Measurements from ENCODE around the gene TMEM88.
A peak's percentile ranks its signal among the peaks of the same experiment; 100 is the strongest.
"Not testable (repeated sequence)": the region's sequence is repeated elsewhere in the genome, so short reads cannot be mapped to it uniquely, and the experiment has no call there.

Gene TMEM88

DNA sequence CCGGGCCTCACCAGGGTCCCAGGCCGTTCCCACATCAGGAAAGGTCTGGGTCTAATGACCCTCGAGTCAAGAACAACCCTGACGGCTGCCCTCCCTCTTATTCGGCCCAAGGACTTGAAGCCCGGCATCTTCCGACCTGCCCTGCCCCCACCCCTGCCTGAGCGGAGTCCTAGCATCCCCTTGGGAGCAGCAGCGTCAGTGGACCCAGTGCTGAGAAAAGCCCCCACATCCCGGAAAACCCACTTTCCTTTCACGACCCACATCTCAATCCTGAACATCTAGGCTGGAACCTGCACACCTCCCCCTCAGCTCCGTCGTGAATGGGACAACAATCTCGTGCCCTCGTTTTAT lies 769 bp downstream of the TMEM88 start:
- Mint-ChIP-seq H3K4me1 (ENCODE audit: low read depth) (peaks cover 26% of the 10 kb centered on the region), H3K27me3 (no peaks in the 10 kb centered on the region), H3K9me3 (ENCODE audit: low read depth) (no peaks in the 10 kb centered on the region), H3K4me3 (no peak overlapping the region), H3K36me3 (peaks cover 9% of the 10 kb centered on the region), H3K27ac (no peak overlapping the region)

DNA sequence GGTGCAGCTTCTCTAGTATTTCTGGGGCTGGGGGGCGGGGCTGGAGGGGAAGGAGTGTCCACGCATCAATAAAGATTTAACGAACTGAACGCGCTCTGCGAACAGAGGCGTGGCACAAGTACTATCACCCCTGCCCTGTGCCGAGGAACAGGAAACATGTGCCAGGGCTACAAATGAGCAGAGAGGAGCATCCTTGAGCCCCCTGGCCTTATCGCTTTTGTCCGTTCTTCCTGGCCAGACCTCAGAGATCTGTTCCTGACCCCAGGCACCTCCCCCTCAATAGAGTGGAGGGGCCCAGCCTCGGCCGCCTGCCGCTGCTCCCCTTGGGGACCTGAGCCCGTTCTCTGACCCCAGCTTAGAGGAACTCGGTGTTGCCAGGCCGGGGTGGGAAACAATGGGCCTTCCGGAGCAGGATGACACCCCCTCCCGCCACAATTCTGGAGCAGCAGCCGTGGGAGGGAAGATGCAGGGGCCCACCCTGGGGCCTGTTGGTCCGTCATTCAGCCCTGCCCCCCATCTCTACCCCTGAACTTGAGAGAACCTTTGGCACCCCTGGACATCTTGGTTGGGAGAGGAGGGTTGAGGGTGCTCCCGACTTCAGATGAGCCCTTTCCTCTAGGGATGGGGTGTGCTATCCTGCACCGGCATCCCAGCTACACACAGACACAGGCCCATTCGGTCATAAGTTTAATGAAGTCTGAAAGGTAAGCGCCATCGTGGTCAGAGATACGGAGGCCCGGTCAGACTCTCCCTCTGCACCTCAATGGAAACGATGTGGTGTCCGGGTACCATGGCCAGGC lies 1.3 kb downstream of the TMEM88 start:
- peaks cover 9% of the 10 kb centered on the region for H3K36me3 Mint-ChIP-seq
- peaks cover 20% of the 10 kb centered on the region for H3K4me1 Mint-ChIP-seq (ENCODE audit: low read depth)
- no peaks in the 10 kb centered on the region for H3K9me3 Mint-ChIP-seq (ENCODE audit: low read depth)
- H3K4me3 Mint-ChIP-seq: no peak overlapping the region
- no peak overlapping the region for H3K27ac Mint-ChIP-seq
- H3K27me3 Mint-ChIP-seq: no peaks in the 10 kb centered on the region

DNA sequence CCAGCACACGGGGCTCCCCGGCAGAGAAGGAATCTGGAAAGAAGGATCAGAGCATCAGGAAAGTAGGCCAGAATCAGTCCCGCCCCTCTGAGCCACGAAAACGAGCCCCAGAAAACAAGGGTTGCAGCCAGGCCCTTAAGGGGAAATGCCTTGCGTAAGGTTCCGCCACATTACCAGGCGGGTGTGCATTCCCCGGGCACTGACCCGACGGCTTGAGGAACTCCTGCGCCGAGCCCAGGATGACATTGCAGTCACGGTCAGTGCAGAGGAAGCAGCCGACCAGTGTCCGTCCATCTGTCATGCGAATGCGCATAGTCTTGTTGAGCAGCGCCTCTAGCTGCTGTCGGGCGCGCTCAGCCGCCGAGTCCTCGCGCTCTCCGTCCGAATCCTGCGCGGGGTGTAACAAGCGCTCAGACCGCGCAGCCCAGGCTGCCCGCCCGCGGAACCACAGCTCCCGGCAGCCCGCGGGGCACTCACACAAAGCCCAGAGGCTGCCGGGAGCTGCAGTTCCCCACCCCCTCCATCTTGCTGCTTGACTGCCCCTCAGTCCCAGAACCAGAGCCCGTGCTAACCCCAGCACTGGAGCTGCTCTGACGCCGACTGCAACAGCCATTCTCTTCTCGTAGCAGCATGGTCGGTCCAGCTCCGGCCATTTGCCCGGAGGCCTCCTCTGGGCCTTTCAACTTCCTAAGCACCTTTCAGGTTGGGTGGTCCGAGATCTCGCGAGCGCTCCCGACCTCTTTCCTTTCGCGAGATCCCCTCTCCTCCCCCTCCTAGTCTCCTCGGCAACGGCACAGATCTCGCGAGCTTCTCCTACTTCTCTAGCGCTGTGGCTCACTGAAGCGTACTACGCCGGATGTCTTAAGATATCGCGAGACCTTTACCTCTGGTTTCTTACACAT lies 2.2 kb downstream of the TMEM88 start, which contains the start of gene NAA38:
TSS of gene NAA38 (minus strand) at position 749 of the 902 bp plus-strand sequence. CDS start at position 653, 96 bp downstream.
- no peaks in the 10 kb centered on the region for H3K9me3 Mint-ChIP-seq (ENCODE audit: low read depth)
- no peak within 1 kb of the TSS for H3K27ac Mint-ChIP-seq
- no peak within 1 kb of the TSS for H3K4me3 Mint-ChIP-seq
- peaks cover 9% of the 10 kb centered on the region for H3K36me3 Mint-ChIP-seq
- H3K27me3 Mint-ChIP-seq: no peaks in the 10 kb centered on the region
- H3K4me1 Mint-ChIP-seq (ENCODE audit: low read depth): peaks cover 14% of the 10 kb centered on the region

DNA sequence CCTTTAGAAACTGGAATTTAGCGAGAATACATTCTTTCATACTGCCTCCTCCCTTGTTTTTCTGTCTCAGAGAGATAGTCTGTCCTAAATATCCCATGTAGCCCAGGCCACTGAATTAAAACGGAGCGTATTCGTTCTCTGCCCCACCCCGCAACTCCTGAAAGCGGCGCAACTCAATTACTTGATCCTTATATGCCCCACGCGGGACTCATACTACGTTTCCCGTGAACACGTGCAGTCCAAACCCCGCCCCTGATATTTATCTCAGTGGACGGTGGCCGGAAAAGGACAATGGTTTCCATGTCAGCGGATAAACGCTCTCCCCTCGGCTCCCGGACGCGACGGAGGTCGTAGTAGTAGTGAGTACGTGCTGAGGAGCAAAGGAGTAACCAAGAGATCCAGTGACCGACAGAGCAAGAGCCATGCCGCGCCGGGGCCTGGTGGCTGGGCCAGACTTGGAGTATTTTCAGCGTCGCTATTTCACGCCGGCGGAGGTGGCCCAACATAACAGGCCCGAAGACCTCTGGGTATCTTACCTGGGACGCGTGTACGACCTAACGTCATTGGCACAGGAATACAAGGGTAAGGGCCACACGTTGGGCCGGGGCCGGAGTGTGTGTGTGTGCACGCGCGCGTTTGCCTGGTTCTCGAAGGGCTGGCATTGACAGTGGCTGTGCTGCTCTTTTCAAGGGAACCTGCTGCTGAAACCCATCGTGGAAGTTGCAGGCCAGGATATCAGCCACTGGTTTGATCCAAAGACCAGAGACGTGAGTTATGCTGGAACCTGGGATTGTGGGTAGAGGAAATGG lies 3.1 kb downstream of the TMEM88 start, which contains the start of gene CYB5D1:
TSS of gene CYB5D1 (plus strand) at position 291 of the 809 bp plus-strand sequence. CDS start at position 423, 132 bp downstream.
- Mint-ChIP-seq H3K4me3 (no peak within 1 kb of the TSS), H3K27ac (no peak within 1 kb of the TSS)

DNA sequence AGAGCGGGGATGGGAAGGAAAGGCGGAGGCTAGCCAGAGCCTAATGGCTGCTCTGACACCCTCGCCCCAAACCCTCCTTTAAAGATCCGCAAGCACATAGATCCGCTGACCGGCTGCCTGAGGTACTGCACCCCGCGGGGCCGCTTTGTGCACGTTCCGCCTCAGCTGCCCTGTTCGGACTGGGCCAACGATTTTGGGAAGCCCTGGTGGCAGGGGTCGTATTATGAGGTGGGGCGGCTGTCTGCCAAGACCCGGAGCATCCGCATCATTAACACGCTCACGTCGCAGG lies 3.6 kb downstream of the TMEM88 start:
- Mint-ChIP-seq H3K36me3 (peaks cover 9% of the 10 kb centered on the region), H3K4me1 (ENCODE audit: low read depth) (peaks cover 16% of the 10 kb centered on the region), H3K9me3 (ENCODE audit: low read depth) (no peaks in the 10 kb centered on the region), H3K27ac (no peak overlapping the region), H3K27me3 (no peaks in the 10 kb centered on the region), H3K4me3 (no peak overlapping the region)

More for the DNA sequence above, 3.1 kb downstream of the TMEM88 start, which contains the start of gene CYB5D1:
- Mint-ChIP-seq H3K36me3 (peaks cover 9% of the 10 kb centered on the region), H3K4me1 (ENCODE audit: low read depth) (peaks cover 16% of the 10 kb centered on the region), H3K9me3 (ENCODE audit: low read depth) (no peaks in the 10 kb centered on the region), H3K27me3 (no peaks in the 10 kb centered on the region)

DNA sequence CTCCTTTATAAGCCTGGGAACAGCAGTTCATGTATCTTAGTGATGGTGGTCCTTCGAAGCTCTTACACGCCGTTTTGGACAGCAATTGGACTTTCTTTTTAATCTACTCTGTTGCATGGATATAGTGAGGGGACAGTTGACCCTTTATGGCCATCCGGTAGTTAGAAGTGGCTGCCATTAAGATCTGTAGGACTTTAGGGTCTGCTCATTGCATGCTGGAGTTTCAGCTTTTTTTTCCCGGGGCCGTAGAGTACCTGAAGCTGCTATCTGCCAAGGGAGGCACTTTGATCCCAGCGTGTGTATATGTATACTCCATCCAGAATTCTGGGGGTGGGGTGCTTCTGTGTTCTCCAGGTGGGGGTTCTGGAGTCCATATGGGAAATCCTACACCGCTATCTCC lies 4.2 kb downstream of the TMEM88 start:
- H3K27me3 Mint-ChIP-seq: no peaks in the 10 kb centered on the region
- H3K9me3 Mint-ChIP-seq (ENCODE audit: low read depth): no peaks in the 10 kb centered on the region
- H3K4me3 Mint-ChIP-seq: no peak overlapping the region
- peak overlapping the region; percentile 35 for H3K27ac Mint-ChIP-seq
- peaks cover 13% of the 10 kb centered on the region for H3K4me1 Mint-ChIP-seq (ENCODE audit: low read depth)
- peaks cover 7% of the 10 kb centered on the region for H3K36me3 Mint-ChIP-seq

DNA sequence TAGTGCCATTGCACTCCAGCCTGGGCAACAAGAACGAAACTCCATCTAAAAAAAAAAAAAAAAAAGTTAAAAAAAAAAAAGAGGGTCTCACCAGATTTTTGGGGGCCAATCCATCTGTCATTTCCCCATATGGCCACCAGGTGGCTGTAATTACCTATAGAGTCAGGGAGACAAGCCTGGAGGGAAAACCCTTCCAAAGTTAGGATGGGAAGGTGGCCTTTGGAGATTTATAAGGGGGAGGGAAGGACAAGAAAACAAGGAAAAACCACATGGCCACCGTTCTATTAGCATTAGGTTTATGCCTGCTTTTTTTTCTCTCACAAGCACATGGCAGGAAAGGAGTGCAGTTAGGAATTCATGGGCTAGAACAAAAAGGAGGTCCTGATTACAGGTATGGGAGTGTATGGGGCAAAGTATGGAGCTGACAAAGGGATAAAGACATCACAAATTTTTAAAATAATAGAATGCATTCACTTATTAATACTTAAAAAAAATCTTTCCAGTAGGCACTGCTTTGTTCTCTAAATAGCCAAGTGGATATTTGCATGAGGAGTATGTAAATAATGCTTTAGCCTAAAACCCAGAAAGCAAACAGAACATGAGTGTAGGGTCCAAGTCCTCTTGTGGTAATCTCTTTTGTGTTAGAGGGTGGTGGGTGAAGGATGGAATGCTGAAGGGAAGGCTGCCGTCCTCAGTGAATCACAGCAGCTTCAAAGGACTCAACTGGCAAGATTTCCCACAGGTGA lies 8.0 kb downstream of the TMEM88 start:
- Mint-ChIP-seq H3K9me3 (ENCODE audit: low read depth) (no peaks in the 10 kb centered on the region), H3K36me3 (peaks cover 3% of the 10 kb centered on the region), H3K4me1 (ENCODE audit: low read depth) (peaks cover 29% of the 10 kb centered on the region), H3K27ac (peak overlapping the region; percentile 18), H3K27me3 (no peaks in the 10 kb centered on the region), H3K4me3 (no peak overlapping the region)

DNA sequence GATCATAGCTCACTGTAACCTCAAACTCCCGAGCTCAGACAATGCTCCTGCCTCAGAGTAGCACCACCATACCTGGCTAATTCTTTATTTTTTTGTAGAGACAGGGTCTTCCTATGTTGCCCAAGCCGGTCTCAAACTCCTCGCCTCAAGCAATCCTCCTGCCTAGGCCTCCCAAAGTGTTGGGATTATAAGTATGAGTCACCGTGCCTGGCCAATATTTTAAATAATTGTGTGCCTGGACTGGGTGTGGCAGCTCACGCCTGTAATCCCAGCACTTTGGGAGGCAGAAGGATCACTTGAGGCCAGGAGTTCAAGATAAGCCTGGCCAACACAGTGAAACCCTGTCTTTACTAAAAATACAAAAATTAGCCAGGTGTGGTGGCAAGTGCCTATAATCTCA lies 9.5 kb downstream of the TMEM88 start:
- H3K9me3 Mint-ChIP-seq (ENCODE audit: low read depth); H3K27me3 Mint-ChIP-seq; H3K36me3 Mint-ChIP-seq; H3K4me3 Mint-ChIP-seq; H3K27ac Mint-ChIP-seq: not testable (repeated sequence)
- H3K4me1 Mint-ChIP-seq (ENCODE audit: low read depth): peaks cover 36% of the 10 kb centered on the region

DNA sequence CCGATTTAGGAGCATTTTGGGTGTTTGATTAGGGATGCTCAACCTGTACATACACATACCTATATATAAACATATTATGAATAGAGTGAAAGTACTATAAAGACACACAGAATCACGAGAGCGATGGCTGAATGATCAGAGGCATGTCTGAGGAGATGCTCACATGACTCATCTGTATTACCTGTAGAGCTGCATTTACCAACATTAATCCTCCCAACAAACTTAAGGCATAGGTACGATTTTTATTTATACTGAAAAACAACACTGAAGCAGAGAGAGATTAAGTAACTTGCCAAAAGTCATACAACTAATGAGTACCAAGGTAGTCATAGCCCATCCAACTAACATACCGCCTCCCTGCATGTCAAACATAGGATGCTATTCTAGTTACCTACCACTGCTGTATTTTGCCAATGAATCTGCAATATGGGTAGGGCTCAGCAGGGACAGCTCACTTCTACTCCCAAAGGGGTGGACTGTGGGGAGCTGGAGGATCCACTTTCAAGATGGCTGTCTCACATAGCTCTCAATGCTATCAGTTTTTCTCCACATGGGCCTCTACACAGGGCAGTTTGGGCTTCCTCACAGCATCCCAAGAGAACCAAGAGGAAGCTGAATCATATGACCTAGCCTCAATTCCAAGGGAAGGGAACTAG lies 10.3 kb downstream of the TMEM88 start:
- Mint-ChIP-seq H3K27ac (no peak overlapping the region), H3K4me3 (no peak overlapping the region), H3K9me3 (ENCODE audit: low read depth) (no peaks in the 10 kb centered on the region), H3K36me3 (no peaks in the 10 kb centered on the region), H3K4me1 (ENCODE audit: low read depth) (peaks cover 38% of the 10 kb centered on the region), H3K27me3 (no peaks in the 10 kb centered on the region)

DNA sequence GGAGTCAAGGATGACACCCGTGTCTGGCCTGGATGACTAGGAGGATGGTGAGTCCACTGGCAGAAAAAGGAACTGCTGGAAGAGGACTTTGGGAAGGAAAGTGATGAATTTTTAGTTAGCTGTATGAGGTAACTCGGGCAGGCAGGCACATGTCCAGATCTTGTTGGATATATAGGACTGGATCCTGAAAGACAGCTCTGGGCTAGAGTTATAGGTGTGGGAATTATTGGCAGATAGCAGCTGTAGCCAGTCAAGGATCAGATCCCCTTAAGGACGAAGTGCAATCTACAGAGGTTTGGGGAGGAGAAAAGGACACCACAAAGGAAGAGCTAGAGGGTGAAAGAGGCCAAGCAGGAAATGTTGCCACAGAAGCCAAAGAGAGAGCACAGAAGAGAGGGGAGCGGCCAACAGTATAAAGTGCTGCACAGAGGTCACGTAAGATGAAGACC lies 13.0 kb downstream of the TMEM88 start:
- Mint-ChIP-seq H3K4me3 (peak overlapping the region; percentile 58), H3K36me3 (no peaks in the 10 kb centered on the region), H3K27ac (peak overlapping the region; percentile 82), H3K4me1 (ENCODE audit: low read depth) (peaks cover 33% of the 10 kb centered on the region), H3K9me3 (ENCODE audit: low read depth) (no peaks in the 10 kb centered on the region), H3K27me3 (no peaks in the 10 kb centered on the region)

DNA sequence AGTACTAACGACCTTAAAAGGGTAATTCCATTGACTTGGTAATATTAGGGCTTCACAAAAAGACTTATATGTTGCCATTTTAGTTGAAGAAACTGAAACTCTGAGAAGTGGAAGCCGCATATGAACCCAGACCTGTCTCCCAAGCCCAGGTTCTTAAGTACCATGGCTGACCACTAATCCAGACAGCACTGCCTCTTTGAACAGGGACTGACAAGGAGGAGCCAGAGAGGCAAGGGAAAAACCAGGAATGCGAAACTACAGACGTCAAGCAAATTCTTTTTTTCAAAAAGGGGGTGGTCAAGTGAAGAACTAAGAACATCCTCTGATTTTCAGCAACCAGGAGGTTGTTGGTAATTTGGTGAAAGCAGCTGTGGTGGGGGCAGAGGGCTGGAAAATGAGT lies 18.2 kb downstream of the TMEM88 start:
- Mint-ChIP-seq H3K4me1 (ENCODE audit: low read depth) (peaks cover 20% of the 10 kb centered on the region), H3K4me3 (no peak overlapping the region), H3K9me3 (ENCODE audit: low read depth) (no peaks in the 10 kb centered on the region), H3K27ac (no peak overlapping the region), H3K27me3 (no peaks in the 10 kb centered on the region), H3K36me3 (peaks cover 6% of the 10 kb centered on the region)

DNA sequence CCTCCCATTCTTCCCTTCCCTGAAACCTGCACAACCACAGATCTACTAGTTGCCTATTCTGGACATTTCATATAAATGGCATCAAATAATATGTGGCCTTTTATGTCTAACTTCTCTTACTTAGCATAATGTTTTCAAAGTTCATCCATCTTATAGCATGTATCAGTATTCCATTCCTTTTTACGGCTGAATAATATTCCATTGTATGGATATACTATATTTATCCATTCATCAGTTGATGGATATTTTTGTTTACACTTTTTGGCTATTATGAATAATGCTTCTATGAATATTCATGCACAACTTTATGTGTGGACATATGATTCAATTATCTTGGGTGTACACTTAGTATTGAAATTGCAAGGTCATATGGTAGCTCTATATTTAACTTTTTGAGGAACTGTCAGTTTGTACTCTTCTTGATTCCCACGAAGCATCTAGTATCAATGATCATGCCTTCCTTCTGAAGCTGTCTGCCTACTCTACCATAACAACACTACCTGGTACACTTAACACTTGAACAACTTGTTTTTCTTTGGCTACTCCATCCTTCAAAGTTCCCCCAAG lies 21.0 kb downstream of the TMEM88 start:
- H3K27me3 Mint-ChIP-seq: no peaks in the 10 kb centered on the region
- peaks cover 7% of the 10 kb centered on the region for H3K4me1 Mint-ChIP-seq (ENCODE audit: low read depth)
- H3K36me3 Mint-ChIP-seq: peaks cover 6% of the 10 kb centered on the region
- H3K4me3 Mint-ChIP-seq: no peak overlapping the region
- H3K27ac Mint-ChIP-seq: peak overlapping the region; percentile 0
- no peaks in the 10 kb centered on the region for H3K9me3 Mint-ChIP-seq (ENCODE audit: low read depth)

DNA sequence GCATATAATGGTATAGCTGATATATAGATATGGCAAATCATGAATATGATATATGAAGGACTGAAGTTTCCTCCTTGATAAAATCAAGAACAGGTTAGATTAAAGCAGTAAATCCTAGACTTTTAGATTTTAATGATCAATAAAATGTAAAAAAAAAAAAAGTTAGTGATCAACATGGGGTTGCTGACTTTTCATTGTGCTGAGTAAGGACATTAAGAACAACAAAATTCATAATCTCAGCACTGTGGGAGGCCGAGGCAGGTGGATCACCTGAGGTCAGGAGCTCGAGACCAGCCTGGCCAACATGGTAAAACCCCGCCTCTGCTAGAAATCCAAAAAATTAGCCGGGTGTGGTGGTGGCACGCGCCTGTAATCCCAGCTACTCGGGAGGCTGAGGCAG lies 23.4 kb downstream of the TMEM88 start:
- Mint-ChIP-seq H3K36me3 (peaks cover 6% of the 10 kb centered on the region), H3K4me1 (ENCODE audit: low read depth) (peaks cover 7% of the 10 kb centered on the region), H3K27me3 (no peaks in the 10 kb centered on the region), H3K9me3 (ENCODE audit: low read depth) (no peaks in the 10 kb centered on the region), H3K27ac (no peak overlapping the region), H3K4me3 (no peak overlapping the region)
